NCI-H1694 treated with DMSO at 0.1 percent for 48 hours (cell line): ENCODE measurements around the gene LPP.
"Not testable (repeated sequence)": the region's sequence is repeated elsewhere in the genome, so short reads cannot be mapped to it uniquely, and the experiment has no call there.

Experiments
- DNase-seq: peaks from one replicate; lab custom pipeline; 2025; lab: John Stamatoyannopoulos, UW

LPP gene

GRCh38 chr3:188635258-188636042 lies 481.5 kb downstream of the LPP start:
- no peak for DNase-seq

- not testable (repeated sequence) for DNase-seq
Observed at GRCh38 chr3:188636292-188636691, 482.3 kb downstream of the LPP start.

DNA sequence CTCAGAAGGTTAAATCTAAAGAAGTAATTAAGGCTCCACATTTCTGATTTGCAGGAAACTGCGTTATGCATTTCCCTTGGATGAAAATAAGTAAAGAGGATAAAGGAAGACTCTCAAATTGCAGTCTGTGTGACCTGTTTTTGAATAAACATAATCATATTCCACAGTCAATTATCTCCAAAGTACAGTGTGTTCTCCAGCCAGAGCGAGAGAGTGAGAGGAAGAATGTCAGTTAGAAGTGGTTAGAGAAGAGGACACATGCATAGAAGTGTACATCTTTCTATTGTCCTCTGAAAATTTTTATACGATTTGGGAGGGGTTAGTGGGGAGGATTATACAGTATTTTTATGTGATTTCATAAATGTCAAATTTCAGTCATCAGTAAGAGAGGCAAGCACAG lies 487.1 kb downstream of the LPP start:
- no peak for DNase-seq

DNA sequence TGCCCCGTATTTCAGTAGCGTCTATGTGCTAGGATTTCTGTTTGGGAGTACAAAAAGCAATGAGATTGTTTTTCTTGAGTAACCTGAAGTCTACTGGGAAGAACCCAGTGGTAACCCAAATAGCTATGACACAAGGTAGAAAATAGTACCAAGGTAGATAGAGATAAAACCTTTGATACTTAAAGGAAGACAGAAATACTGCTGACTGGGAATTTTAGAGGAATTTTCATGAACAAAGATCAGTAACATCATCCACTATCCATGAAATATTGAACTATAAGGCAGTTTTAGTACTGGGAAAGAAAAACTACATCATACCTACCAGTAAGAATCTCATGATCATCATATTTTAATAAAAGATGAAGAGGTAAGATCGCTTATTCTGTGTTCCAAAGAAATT lies 489.8 kb downstream of the LPP start:
- DNase-seq, result no peak

DNA sequence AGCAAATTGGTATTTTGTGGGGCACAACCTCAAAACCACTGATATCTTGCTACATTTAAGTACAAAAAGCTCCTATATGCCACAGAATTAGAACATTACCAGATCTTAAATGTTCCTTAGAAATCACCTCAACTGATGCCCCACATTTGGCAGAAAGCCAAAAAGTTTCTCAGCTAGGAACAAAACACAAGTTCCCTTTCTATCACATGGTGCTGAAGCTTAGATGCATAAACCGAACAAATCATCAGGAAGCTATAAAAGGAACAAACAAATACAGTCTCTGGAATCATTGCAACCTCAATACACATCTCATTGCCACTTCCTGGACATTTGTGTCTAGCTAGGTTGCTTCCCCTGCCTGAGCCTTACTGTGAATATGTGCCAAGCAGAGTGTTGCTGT lies 492.6 kb downstream of the LPP start:
- DNase-seq, result no peak

DNA sequence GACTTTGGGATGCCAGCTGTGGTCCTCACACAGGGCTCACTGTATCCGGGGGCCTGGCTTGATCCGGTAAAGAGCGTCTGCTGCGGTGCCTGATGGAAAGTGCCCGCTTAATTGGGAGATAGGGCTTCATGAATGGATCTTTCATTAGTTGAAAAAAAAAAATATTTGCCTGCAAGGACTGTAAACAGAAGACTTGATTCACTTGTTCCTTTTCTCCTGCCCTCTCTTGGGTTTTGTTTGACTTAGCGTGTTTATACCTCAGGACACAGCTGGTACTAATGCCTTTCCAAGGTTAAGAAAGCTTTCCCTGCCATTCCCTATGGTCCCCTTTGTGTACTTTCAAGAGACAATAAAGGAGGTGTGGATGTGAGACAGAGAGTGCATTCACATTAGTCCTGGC lies 493.3 kb downstream of the LPP start:
- DNase-seq, result no peak

- no peak for DNase-seq
Observed at GRCh38 chr3:188649521-188649920, 495.6 kb downstream of the LPP start.

DNA sequence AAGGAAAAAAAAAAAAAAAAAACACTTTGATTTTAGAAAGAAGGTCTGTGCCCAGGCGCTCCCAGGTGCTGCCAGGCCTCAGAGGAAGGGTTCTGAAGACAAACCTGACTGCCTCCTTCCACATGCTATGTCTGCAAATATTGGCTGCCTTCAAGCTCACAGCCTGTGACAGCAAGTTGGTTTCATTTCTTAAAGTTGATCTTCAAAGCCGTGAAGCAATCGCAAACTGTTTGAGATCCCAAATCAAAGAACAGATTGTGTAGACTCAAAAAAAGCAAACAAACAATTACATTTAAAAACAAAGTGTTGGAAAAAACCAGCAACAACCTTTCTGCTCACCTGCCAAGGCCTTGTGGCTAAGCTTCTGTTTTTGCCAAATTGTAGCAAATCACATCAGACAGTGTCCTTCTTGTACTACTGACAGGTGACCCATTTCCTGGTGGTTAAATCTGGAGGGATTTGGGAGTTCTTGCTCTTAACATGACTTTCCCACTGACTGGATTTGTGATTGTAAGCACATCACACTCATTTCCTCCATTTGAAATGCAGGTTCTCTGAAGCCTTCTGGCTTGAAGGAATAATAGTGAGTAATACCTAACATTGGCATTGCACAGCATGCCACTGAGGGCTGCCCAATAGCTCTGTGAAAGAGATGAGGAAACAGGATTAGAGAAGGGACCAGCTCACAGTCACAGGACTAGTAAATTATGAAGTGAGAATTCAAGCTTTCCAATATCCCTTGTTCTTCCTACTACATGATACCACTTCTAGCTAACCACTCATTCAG lies 502.4 kb downstream of the LPP start:
- no peak for DNase-seq

DNA sequence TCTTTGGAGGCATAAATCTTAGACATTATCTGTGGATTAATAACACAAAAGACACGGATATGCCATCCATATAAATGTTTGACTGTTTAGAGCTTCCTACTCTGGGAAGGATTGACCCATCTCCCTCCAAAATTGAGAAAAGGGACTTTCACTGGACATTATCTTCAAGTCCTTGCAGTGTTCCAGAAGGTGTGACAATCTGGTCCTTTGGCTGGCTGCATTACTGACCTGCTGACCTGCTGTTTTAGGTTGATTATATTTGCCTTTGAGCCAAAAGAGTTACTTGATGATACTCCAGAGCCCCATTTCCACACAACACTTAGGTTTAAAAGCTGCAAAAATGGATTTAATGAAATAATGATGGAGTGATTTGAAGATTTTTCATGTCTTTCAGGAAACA lies 504.6 kb downstream of the LPP start:
- DNase-seq, result no peak

- no peak for DNase-seq
Observed at GRCh38 chr3:188659449-188660090, 505.6 kb downstream of the LPP start.

GRCh38 chr3:188660415-188660814 lies 506.5 kb downstream of the LPP start:
- no peak for DNase-seq

DNA sequence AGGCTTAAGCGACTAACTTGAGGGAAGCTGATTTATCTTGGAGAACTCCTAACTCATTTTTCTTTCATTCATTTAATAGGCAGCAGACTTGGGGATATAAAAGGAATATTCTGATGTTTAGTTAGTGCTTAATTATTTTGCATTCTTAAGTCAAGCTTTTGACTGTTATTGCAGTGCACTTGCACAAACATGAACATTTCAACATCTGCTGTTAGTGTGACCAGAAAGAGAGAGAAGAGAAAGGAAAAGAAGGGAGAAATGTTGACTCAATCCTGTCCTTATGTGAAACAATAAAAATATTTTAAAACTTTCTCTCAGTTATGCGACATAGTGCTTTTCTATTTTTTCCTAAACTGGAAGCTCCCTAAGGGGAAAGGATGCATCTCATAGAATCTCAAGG lies 507.8 kb downstream of the LPP start:
- DNase-seq, result no peak

DNA sequence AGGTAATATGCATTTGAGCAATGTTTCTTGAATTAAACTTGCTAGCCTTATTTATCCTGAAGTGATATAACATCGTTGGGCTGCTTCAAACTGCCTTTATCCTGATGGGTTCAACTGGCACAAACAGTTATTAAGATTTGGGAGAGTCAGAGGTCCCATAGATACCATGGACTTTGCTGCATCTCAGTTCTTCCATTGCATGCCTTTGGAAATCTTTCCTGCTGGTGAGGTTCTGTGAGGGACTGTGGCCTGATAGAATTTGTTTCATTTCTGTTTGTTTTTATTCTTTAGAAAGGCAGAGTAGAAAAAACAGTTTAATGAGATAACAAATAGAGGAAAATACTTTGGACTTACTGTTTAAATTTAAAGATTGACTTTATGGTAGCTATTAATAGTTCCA lies 508.3 kb downstream of the LPP start:
- DNase-seq, result no peak

- no peak for DNase-seq
Observed at GRCh38 chr3:188662795-188663194, 508.8 kb downstream of the LPP start.

- no peak for DNase-seq
Observed at GRCh38 chr3:188663839-188664238, 509.9 kb downstream of the LPP start.

- DNase-seq, result no peak
Observed at GRCh38 chr3:188664795-188665194, 510.8 kb downstream of the LPP start.

- DNase-seq, result peak; percentile 79
Observed at GRCh38 chr3:188667926-188668325, 514.0 kb downstream of the LPP start.

DNA sequence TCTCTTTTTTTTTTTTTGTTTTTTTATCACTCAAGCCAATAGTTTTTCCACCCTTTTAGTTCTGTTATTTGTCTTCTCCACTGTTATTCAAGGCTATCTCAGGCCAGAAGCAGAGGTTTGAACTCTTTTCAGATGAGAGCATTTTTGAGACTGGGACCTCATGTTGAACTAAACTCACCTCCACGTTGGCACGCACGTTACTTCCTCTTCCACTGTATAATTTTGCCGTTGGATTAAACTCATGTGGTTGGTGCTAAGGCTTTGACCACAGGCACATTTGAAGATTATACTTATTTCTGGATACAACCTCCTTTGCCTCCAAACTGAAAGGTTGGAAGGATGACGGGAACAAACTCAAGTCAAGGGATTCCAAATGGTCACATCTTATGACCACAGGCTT lies 516.5 kb downstream of the LPP start:
- DNase-seq, result no peak

GRCh38 chr3:188671971-188672370 lies 518.0 kb downstream of the LPP start:
- no peak for DNase-seq

- DNase-seq, result no peak
Observed at GRCh38 chr3:188672840-188673239, 518.9 kb downstream of the LPP start.

DNA sequence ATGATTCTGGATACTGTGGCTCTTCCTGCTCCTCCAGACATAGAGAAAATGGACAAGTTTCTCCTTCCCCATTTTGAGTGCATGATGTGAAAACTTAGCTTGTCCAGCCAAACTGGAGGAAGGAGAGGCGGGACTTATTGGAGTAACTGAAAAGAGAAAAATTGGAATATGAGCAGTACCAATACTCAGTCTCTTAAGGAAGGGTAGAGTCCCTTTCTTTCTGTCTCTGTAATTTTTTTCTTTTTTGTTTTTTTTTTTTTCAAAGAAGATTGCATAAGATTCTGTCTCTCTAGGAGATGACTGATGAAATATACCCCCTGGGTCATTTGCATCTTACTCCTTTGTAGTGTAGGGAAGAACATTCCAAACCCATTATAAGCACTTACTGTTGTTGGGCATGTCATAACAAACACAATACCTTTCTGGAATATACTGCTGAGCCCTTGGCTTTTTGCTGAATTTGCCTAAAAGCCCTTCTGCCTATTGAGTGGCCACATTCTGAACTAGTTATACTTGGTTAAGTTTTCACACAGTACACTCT lies 519.8 kb downstream of the LPP start:
- no peak for DNase-seq

DNA sequence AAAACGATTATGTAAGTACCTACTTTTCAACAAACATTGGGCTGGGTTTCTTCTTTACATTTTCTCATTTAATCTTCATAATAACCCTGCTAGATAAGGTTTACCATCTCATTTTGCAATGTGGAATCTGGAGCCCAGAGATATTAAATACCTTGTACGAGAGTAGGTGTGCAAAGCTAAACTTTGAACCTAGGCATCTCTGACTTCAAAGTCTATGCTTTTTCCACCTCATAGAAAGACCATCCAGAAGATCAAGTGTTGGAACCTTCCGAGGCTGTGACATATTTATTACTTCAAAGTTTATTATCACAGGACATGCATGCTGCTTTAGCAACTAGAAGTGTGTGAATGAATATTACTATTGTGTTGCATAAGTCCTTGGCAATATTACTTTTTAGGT lies 520.6 kb downstream of the LPP start:
- no peak for DNase-seq

GRCh38 chr3:188677344-188677743 lies 523.4 kb downstream of the LPP start:
- no peak for DNase-seq
